ENCODE measurements around the gene RNF224. TPM values are rescaled to one million over a fixed set of nuclear protein-coding genes. Genes with fewer than 3 reads are reported as not detected.

Gene RNF224
- total RNA-seq, 1 experiment from 2014 or later, result 0.27 TPM

DNA sequence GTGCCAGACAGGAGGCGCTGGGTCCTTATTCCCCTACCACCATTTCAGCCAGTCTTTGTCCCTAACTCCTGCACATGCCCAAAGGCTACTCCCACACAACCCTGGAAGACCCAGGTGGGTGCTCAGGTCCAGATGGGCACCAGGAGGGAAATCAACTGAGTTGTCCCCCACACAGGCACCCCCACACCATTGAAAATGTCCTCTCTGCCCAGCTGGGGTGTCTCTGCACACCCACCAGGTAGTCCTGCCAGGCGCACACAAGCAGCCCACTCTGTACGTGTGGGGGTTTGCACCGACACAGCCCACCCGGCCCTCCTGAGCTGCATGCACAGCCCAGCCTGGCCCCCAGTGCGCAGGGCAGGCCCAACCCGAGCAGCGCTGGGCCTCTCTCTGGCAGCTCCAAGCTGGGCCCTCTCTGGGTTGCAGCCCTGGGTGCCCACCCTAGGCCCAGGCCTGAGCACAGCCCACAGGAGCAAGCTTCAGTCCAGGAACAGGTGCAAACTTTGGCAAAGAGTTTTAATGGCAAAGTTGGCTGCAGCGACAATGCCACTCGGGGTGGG, 7.5 kb upstream of the RNF224 start:
- ChIA-PET POLR2A (no interaction called here), CTCF (no interaction called here)
- Histone ChIP-seq H3K4me3 (ENCODE audit: low read depth, low read length) (no peak overlapping the region), H3K9me3 (no peaks in the 10 kb centered on the region), H3K36me3 (ENCODE audit: control insufficient read depth, insufficient read depth, low read length) (no peaks in the 10 kb centered on the region), H3K27me3 (replicated peaks; ENCODE audit: control insufficient read depth, insufficient read depth, low read length) (no peaks in the 10 kb centered on the region), H3K4me1 (peaks cover 25% of the 10 kb centered on the region)
- BruUV-seq (replicated peaks), result no TSS peak
- intact Hi-C loops (cut with micrococcal nuclease; ENCODE audit: unreplicated experiment), result loop anchor here (1.0 kb wide), 1 partner anchor 20 kb away; the partner anchor contains the start of gene TPRN
- Mint-ChIP-seq H3K27me3 (ENCODE audit: insufficient read depth, unreplicated experiment) (no peaks in the 10 kb centered on the region), H3K4me1 (ENCODE audit: low read depth, unreplicated experiment) (peaks cover 6% of the 10 kb centered on the region), H3K9me3 (ENCODE audit: unreplicated experiment) (no peaks in the 10 kb centered on the region), H3K4me3 (ENCODE audit: unreplicated experiment) (peak overlapping the region; percentile 51), H3K27ac (ENCODE audit: unreplicated experiment) (no peak overlapping the region), H3K36me3 (ENCODE audit: insufficient read depth, unreplicated experiment) (peaks cover 34% of the 10 kb centered on the region)
- DNase-seq, result no peak
- TF ChIP-seq, protein P1, sequence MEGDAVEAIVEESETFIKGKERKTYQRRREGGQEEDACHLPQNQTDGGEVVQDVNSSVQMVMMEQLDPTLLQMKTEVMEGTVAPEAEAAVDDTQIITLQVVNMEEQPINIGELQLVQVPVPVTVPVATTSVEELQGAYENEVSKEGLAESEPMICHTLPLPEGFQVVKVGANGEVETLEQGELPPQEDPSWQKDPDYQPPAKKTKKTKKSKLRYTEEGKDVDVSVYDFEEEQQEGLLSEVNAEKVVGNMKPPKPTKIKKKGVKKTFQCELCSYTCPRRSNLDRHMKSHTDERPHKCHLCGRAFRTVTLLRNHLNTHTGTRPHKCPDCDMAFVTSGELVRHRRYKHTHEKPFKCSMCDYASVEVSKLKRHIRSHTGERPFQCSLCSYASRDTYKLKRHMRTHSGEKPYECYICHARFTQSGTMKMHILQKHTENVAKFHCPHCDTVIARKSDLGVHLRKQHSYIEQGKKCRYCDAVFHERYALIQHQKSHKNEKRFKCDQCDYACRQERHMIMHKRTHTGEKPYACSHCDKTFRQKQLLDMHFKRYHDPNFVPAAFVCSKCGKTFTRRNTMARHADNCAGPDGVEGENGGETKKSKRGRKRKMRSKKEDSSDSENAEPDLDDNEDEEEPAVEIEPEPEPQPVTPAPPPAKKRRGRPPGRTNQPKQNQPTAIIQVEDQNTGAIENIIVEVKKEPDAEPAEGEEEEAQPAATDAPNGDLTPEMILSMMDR (IDR thresholded peaks at IDR 0.05; ENCODE audit: insufficient read depth in 1 of 2, low read depth in 1 of 2, low read length in 1 of 2, severe bottlenecking in 1 of 2, unreplicated experiment in 1 of 2), result no peak

DNA sequence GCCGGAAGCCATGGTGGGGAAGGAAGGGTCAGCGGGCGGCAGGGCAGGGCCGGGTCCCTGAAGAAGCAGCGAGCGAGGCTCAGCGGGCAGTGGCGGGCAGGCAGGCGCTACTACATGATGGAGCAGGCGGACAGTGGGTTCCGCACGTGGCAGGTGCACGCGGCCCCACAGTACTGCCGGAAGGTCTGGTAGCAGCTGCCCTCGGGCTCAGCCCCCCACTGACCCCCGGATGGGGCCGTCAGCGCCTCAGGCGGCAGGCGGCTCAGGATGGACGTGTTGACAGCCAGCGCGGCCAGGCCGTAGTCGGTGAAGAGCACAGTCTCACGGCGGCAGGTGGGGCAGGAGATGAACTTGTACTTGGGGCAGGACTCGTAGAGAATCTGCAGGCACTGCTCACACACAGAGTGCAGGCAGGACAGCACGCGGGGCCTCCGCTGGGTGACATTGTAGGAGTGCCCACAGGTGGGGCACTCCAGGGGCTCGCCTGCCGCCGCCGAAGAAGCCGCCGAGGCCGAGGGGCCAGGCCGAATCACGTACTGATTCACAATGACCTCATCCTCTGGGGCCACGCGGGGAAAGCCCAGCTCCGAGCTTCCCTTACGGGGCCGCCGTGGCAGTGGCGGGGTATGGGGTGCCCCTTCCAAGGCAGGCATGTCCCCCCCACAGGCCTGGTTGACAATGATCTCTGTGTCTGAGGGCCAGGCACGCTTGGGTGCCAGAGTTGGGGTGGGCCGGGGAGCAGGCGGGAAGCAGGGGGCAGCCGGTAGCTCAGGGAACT, 6.8 kb upstream of the RNF224 start:
- POLR2A ChIA-PET, result no interaction called here
- CTCF ChIA-PET, result interaction anchor here (0.7 kb wide), 1 partner anchor 16 kb away, joined by 4 read pairs; no protein-coding TSS in a partner anchor
- Histone ChIP-seq H3K27me3 (replicated peaks; ENCODE audit: control insufficient read depth, insufficient read depth, low read length) (no peaks in the 10 kb centered on the region), H3K4me3 (ENCODE audit: low read depth, low read length) (no peak overlapping the region), H3K4me1 (peaks cover 25% of the 10 kb centered on the region), H3K36me3 (ENCODE audit: control insufficient read depth, insufficient read depth, low read length) (no peaks in the 10 kb centered on the region), H3K9me3 (no peaks in the 10 kb centered on the region)
- DNase-seq, result no peak
- H3K9me3 Mint-ChIP-seq (ENCODE audit: unreplicated experiment), result no peaks in the 10 kb centered on the region
- H3K27me3 Mint-ChIP-seq (ENCODE audit: insufficient read depth, unreplicated experiment), result no peaks in the 10 kb centered on the region
- peak overlapping the region; percentile 51 for H3K4me3 Mint-ChIP-seq (ENCODE audit: unreplicated experiment)
- no peak overlapping the region for H3K27ac Mint-ChIP-seq (ENCODE audit: unreplicated experiment)
- intact Hi-C loops (cut with micrococcal nuclease; ENCODE audit: unreplicated experiment), result no loop called here
- H3K36me3 Mint-ChIP-seq (ENCODE audit: insufficient read depth, unreplicated experiment), result peaks cover 33% of the 10 kb centered on the region
- H3K4me1 Mint-ChIP-seq (ENCODE audit: low read depth, unreplicated experiment), result peaks cover 6% of the 10 kb centered on the region
- TF ChIP-seq, protein P1 (IDR thresholded peaks at IDR 0.05; ENCODE audit: insufficient read depth in 1 of 2, low read depth in 1 of 2, low read length in 1 of 2, severe bottlenecking in 1 of 2, unreplicated experiment in 1 of 2), result no peak
- no TSS peak for BruUV-seq (replicated peaks)

DNA sequence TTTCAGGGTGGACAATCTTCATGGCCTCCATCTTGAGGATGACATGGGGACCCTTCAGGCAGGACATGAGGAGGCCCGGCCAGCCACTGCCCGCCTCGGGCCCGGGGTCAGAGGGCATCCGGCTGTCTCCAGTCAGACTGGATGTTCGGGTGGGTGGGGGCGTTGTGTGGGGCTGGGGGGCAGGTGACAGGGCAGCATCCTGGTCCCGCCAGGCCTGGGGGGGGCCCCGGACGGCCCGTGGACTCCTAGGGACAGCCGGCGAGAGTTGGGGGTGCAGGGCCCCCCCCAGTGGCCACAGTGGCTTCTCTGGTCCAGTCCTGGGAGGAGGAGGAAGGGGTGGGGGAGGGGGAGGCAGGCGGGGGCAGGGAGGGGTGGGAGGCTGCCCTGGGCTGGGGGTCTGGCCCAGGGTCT, 6.2 kb upstream of the RNF224 start:
- Histone ChIP-seq H3K4me1 (peaks cover 25% of the 10 kb centered on the region), H3K27me3 (replicated peaks; ENCODE audit: control insufficient read depth, insufficient read depth, low read length) (no peaks in the 10 kb centered on the region), H3K4me3 (ENCODE audit: low read depth, low read length) (peak overlapping the region; percentile 69), H3K36me3 (ENCODE audit: control insufficient read depth, insufficient read depth, low read length) (no peaks in the 10 kb centered on the region), H3K9me3 (no peaks in the 10 kb centered on the region)
- H3K36me3 Mint-ChIP-seq (ENCODE audit: insufficient read depth, unreplicated experiment), result peaks cover 33% of the 10 kb centered on the region
- intact Hi-C loops (cut with micrococcal nuclease; ENCODE audit: unreplicated experiment), result no loop called here
- TF ChIP-seq, protein P1 (IDR thresholded peaks at IDR 0.05; ENCODE audit: insufficient read depth in 1 of 2, low read depth in 1 of 2, low read length in 1 of 2, severe bottlenecking in 1 of 2, unreplicated experiment in 1 of 2), result no peak
- no peak overlapping the region for H3K27ac Mint-ChIP-seq (ENCODE audit: unreplicated experiment)
- no peaks in the 10 kb centered on the region for H3K9me3 Mint-ChIP-seq (ENCODE audit: unreplicated experiment)
- no TSS peak for BruUV-seq (replicated peaks)
- peak overlapping the region; percentile 85 for H3K4me3 Mint-ChIP-seq (ENCODE audit: unreplicated experiment)
- H3K27me3 Mint-ChIP-seq (ENCODE audit: insufficient read depth, unreplicated experiment), result no peaks in the 10 kb centered on the region
- POLR2A ChIA-PET, result interaction anchor here (3.3 kb wide), 1 partner anchor 19 kb away, joined by 27 read pairs; the partner anchor contains the start of gene TUBB4B
- peaks cover 6% of the 10 kb centered on the region for H3K4me1 Mint-ChIP-seq (ENCODE audit: low read depth, unreplicated experiment)
- CTCF ChIA-PET, result interaction anchor here (0.7 kb wide), 1 partner anchor 15 kb away, joined by 4 read pairs; no protein-coding TSS in a partner anchor
- no peak for DNase-seq

Data from Caco-2 (cell line).